ENCODE measurements around the gene TMBIM1. TPM values are rescaled to one million over a fixed set of nuclear protein-coding genes. Genes with fewer than 3 reads are reported as not detected.

The TMBIM1 gene
- total RNA-seq, 1 experiment from 2014 or later, result 114 TPM

GRCh38 chr2:218281449-218281848, 10.9 kb downstream of the TMBIM1 start:
- TF ChIP-seq SIN3A (IDR thresholded peaks at IDR 0.05; ENCODE audit: borderline replicate concordance, insufficient read depth, low read depth, low read length), result no peak
- TF ChIP-seq POLR2AphosphoS5 (IDR thresholded peaks at IDR 0.05; ENCODE audit: low read depth, low read length), result no peak
- TF ChIP-seq, protein P1, sequence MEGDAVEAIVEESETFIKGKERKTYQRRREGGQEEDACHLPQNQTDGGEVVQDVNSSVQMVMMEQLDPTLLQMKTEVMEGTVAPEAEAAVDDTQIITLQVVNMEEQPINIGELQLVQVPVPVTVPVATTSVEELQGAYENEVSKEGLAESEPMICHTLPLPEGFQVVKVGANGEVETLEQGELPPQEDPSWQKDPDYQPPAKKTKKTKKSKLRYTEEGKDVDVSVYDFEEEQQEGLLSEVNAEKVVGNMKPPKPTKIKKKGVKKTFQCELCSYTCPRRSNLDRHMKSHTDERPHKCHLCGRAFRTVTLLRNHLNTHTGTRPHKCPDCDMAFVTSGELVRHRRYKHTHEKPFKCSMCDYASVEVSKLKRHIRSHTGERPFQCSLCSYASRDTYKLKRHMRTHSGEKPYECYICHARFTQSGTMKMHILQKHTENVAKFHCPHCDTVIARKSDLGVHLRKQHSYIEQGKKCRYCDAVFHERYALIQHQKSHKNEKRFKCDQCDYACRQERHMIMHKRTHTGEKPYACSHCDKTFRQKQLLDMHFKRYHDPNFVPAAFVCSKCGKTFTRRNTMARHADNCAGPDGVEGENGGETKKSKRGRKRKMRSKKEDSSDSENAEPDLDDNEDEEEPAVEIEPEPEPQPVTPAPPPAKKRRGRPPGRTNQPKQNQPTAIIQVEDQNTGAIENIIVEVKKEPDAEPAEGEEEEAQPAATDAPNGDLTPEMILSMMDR (IDR thresholded peaks at IDR 0.05), result no peak
- TF ChIP-seq, protein P2, sequence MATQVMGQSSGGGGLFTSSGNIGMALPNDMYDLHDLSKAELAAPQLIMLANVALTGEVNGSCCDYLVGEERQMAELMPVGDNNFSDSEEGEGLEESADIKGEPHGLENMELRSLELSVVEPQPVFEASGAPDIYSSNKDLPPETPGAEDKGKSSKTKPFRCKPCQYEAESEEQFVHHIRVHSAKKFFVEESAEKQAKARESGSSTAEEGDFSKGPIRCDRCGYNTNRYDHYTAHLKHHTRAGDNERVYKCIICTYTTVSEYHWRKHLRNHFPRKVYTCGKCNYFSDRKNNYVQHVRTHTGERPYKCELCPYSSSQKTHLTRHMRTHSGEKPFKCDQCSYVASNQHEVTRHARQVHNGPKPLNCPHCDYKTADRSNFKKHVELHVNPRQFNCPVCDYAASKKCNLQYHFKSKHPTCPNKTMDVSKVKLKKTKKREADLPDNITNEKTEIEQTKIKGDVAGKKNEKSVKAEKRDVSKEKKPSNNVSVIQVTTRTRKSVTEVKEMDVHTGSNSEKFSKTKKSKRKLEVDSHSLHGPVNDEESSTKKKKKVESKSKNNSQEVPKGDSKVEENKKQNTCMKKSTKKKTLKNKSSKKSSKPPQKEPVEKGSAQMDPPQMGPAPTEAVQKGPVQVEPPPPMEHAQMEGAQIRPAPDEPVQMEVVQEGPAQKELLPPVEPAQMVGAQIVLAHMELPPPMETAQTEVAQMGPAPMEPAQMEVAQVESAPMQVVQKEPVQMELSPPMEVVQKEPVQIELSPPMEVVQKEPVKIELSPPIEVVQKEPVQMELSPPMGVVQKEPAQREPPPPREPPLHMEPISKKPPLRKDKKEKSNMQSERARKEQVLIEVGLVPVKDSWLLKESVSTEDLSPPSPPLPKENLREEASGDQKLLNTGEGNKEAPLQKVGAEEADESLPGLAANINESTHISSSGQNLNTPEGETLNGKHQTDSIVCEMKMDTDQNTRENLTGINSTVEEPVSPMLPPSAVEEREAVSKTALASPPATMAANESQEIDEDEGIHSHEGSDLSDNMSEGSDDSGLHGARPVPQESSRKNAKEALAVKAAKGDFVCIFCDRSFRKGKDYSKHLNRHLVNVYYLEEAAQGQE (IDR thresholded peaks at IDR 0.05; ENCODE audit: insufficient read depth in 1 of 2, low read depth in 2 of 2, low read length in 1 of 2), result no peak
- TF ChIP-seq TCF7L2 (IDR thresholded peaks at IDR 0.05; ENCODE audit: low read depth, low read length), result no peak
- no TSS peak for BruUV-seq (replicated peaks)
- Histone ChIP-seq H3K4me3 (ENCODE audit: low read depth in 2 of 2, low read length in 2 of 2) (no peak overlapping the region), H3K4me1 (ENCODE audit: control insufficient read depth, insufficient read depth, low read length) (peaks cover 5% of the 10 kb centered on the region), H3K36me3 (ENCODE audit: control insufficient read depth, insufficient read depth, low read length) (peaks cover 2% of the 10 kb centered on the region), H3K9me3 (ENCODE audit: control insufficient read depth, insufficient read depth, low read depth, low read length) (no peaks in the 10 kb centered on the region), H3K27ac (ENCODE audit: low read length) (no peak overlapping the region), H3K27me3 (ENCODE audit: control insufficient read depth, insufficient read depth, low read length) (no peaks in the 10 kb centered on the region)
- DNase-seq (ENCODE audit: low read depth, low spot score) (no peak), ATAC-seq (no peak)
- CTCF ChIA-PET, result no interaction called here
- intact Hi-C loops (cut with micrococcal nuclease; ENCODE audit: unreplicated experiment) (no loop called here), in situ Hi-C loops (cut with HindIII; ENCODE audit: low pct_unique_long_range_greater_than_20kb, low sequenced_read_pairs) (no loop called here)
- POLR2A ChIA-PET, result no interaction called here

DNA sequence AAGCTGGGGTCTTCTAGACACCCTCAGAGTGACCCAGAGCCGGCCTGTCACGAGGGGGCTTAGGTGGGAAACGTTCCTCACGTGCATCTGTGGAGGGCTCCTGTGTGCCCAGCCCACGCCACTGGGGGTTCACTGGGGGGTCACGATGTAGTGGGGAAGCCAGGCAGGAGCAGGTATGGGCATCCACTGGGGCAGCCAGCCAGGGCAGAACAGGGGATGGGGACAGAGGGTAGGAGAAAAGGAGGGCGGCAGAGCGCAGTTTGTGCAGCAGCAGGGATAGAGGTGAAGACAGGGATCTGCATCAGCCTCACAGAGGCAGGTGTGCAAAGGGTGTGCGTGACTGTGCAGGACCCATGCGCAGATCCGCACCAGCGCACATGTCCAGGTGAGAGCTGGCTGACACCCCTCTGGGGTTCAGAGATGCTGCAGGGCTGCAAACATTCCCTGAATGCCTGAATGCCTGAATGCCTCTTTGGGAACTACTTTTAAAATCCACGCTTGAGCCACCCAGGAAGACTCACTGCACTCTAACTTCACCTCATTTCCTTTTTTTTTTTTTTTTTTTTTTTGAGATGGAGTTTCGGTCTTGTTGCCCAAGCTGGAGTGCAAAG, 11.9 kb downstream of the TMBIM1 start:
- no peak for ATAC-seq
- POLR2A ChIA-PET, result no interaction called here
- peaks cover 2% of the 10 kb centered on the region for H3K36me3 ChIP-seq (ENCODE audit: control insufficient read depth, insufficient read depth, low read length)

More for the DNA sequence above, 11.9 kb downstream of the TMBIM1 start:
- no peak overlapping the region for H3K27ac ChIP-seq (ENCODE audit: low read length)
- in situ Hi-C loops (cut with HindIII; ENCODE audit: low pct_unique_long_range_greater_than_20kb, low sequenced_read_pairs) (no loop called here), intact Hi-C loops (cut with micrococcal nuclease; ENCODE audit: unreplicated experiment) (no loop called here)
- no peaks in the 10 kb centered on the region for H3K9me3 ChIP-seq (ENCODE audit: control insufficient read depth, insufficient read depth, low read depth, low read length)
- DNase-seq (ENCODE audit: low read depth, low spot score), result no peak
- TF ChIP-seq SIN3A (IDR thresholded peaks at IDR 0.05; ENCODE audit: borderline replicate concordance, insufficient read depth, low read depth, low read length) (no peak), POLR2AphosphoS5 (IDR thresholded peaks at IDR 0.05; ENCODE audit: low read depth, low read length) (no peak), TCF7L2 (IDR thresholded peaks at IDR 0.05; ENCODE audit: low read depth, low read length) (no peak)
- TF ChIP-seq, protein P2 (IDR thresholded peaks at IDR 0.05; ENCODE audit: insufficient read depth in 1 of 2, low read depth in 2 of 2, low read length in 1 of 2), result no peak
- TF ChIP-seq, protein P1 (IDR thresholded peaks at IDR 0.05), result no peak
- no peak overlapping the region for H3K4me3 ChIP-seq (ENCODE audit: low read depth in 2 of 2, low read length in 2 of 2)
- CTCF ChIA-PET, result no interaction called here
- no peaks in the 10 kb centered on the region; the same call in 1 of the 2 replicates for H3K4me1 ChIP-seq (ENCODE audit: control insufficient read depth, insufficient read depth, low read length)
- no peaks in the 10 kb centered on the region for H3K27me3 ChIP-seq (ENCODE audit: control insufficient read depth, insufficient read depth, low read length)
- no TSS peak for BruUV-seq (replicated peaks)
